Liver (tissue), 9 donors: ENCODE measurements around the gene SPHKAP. TPM values are rescaled to one million over a fixed set of nuclear protein-coding genes. Genes with fewer than 3 reads are reported as not detected.

Experiments
- DNase-seq: peaks from one replicate; pipeline ENCODE4 v3.0.0-alpha.2; 2017; ENCODE audit warnings: low spot score
- H3K27ac ChIP-seq, 2 donors: one replicate each; pipeline ENCODE4 v1.7.0; 2013; ENCODE audit warnings: inconsistent platforms in 2 of 2, low read length in 2 of 2, control low read depth in 1 of 2, low read depth in 1 of 2, mild to moderate bottlenecking in 1 of 2
- H3K27me3 ChIP-seq, 4 donors: one replicate each; pipeline versions ENCODE4 v1.6.1 to v1.7.0; 2013; ENCODE audit warnings: low read length in 3 of 4, inconsistent platforms in 1 of 4, mild to moderate bottlenecking in 1 of 4, moderate library complexity in 1 of 4; ENCODE audit not compliant: control insufficient read depth in 4 of 4, insufficient read depth in 4 of 4
- H3K36me3 ChIP-seq, 4 donors: one replicate each; pipeline versions ENCODE4 v1.6.1 to v1.7.0; 2013; ENCODE audit warnings: low read length in 3 of 4, mild to moderate bottlenecking in 3 of 4, low read depth in 1 of 4, moderate library complexity in 1 of 4; ENCODE audit not compliant: control insufficient read depth in 4 of 4, insufficient read depth in 3 of 4
- H3K4me1 ChIP-seq, 4 donors: one replicate each; pipeline versions ENCODE4 v1.6.1 to v1.7.0; 2013; ENCODE audit warnings: low read length in 3 of 4, mild to moderate bottlenecking in 3 of 4, moderate library complexity in 1 of 4; ENCODE audit not compliant: control insufficient read depth in 4 of 4, insufficient read depth in 4 of 4
- H3K4me3 ChIP-seq, 3 donors: one replicate each; pipeline versions ENCODE4 v1.6.1 to v1.7.0; 2013; ENCODE audit warnings: low read length in 3 of 3, control low read depth in 1 of 3, low read depth in 1 of 3, mild to moderate bottlenecking in 1 of 3
- H3K9ac ChIP-seq, 2 donors: one replicate each; pipeline ENCODE4 v1.7.0; 2013; ENCODE audit warnings: low read length in 2 of 2, mild to moderate bottlenecking in 2 of 2, moderate library complexity in 2 of 2, control low read depth in 1 of 2, low read depth in 1 of 2
- H3K9me3 ChIP-seq, 4 donors: one replicate each; pipeline versions ENCODE4 v1.6.1 to v1.7.0; 2013; ENCODE audit warnings: low read length in 3 of 4; ENCODE audit not compliant: control insufficient read depth in 4 of 4
- ATF3 ChIP-seq: IDR thresholded peaks from 2 replicates; pipeline ENCODE4 v1.6.1; 2016; ENCODE audit warnings: antibody characterized with exemption
- CTCF ChIP-seq: fragments of 150-350 bp; IDR thresholded peaks from 2 replicates; pipeline ENCODE4 v1.5.1; 2017; ENCODE audit warnings: improper control_type of control experiment, low read depth, low read length; ENCODE audit not compliant: missing input control
- HNF4G ChIP-seq: IDR thresholded peaks from 2 replicates; pipeline ENCODE4 v1.6.1; 2016; ENCODE audit warnings: antibody characterized with exemption
- MAX ChIP-seq: IDR thresholded peaks from 2 replicates; pipeline ENCODE4 v1.6.1; 2016; ENCODE audit warnings: antibody characterized with exemption
- NR2F2 ChIP-seq: IDR thresholded peaks from 2 replicates; pipeline ENCODE4 v1.6.1; 2016; ENCODE audit warnings: antibody characterized with exemption
- RAD21 ChIP-seq, 2 donors: IDR thresholded peaks; 2 replicates each; pipeline ENCODE4 v1.6.1; 2016; ENCODE audit warnings: antibody characterized with exemption in 2 of 2, mild to moderate bottlenecking in 2 of 2
- REST ChIP-seq: IDR thresholded peaks from 2 replicates; pipeline ENCODE4 v1.6.1; 2016; ENCODE audit warnings: antibody characterized with exemption, mild to moderate bottlenecking
- RXRA ChIP-seq, 2 donors: IDR thresholded peaks; 2 replicates each; pipeline ENCODE4 v1.6.1; 2017 to 2018; ENCODE audit warnings: antibody characterized with exemption in 2 of 2, mild to moderate bottlenecking in 1 of 2
- TAF1 ChIP-seq: conservative IDR thresholded peaks from 2 replicates; pipeline ENCODE4 v1.6.1; 2016; ENCODE audit warnings: antibody characterized with exemption, mild to moderate bottlenecking
- YY1 ChIP-seq: IDR thresholded peaks from 2 replicates; pipeline ENCODE4 v1.6.1; 2016; ENCODE audit warnings: antibody characterized with exemption, mild to moderate bottlenecking
- ZBTB33 ChIP-seq: IDR thresholded peaks from 2 replicates; pipeline ENCODE4 v1.6.1; 2016; ENCODE audit warnings: antibody characterized with exemption
- WGBS: extraction: QIAGEN DNeasy Blood & Tissue Kit; methylation state at CpG from one replicate; pipeline ENCODE4 v1.1.7; 2013; 5-methylcytosine and 5-hydroxymethylcytosine counted together
- polyA plus RNA-seq, 2 donors: library from polyadenylated mRNA; stranded (reverse) in 1 of 2; unstranded in 1 of 2; fragments of 200-250 nt in 1 of 2; fragments of >200 nt in 1 of 2; fragmentation: Nextera tagmentation in 1 of 2; extraction: Ambion mirVana in 1 of 2; gene quantifications; one replicate each; pipeline versions ENCODE4 v1.2.1 to v1.2.3, GENCODE V29; 2013 to 2015
- total RNA-seq, 2 donors: library from RNA; depleted of rRNA; stranded (reverse); fragments of >200 nt; gene quantifications; one replicate each; pipeline ENCODE4 v1.2.3, GENCODE V29; 2014
- donor health status: healthy.
- donor health status: healthy.
- donor health status: healthy.
- donor health status: healthy.
- donor health status: healthy.

SPHKAP gene
- total and polyA plus RNA-seq, 4 donors: not detected

GRCh38 chr2:228144961-228145360 lies 36.5 kb downstream of the SPHKAP start:
- Histone ChIP-seq H3K27ac (no peak overlapping the region), H3K4me1 (no peaks in the 10 kb centered on the region), H3K9me3 (no peaks in the 10 kb centered on the region), H3K4me3 (no peak overlapping the region), H3K36me3 (no peaks in the 10 kb centered on the region), H3K27me3 (peaks cover 0 to 3% (median 0%) of the 10 kb centered on the region in 4 donors), H3K9ac (no peak overlapping the region)
- WGBS: 47% methylated on average over 4 of the region's 4 CpGs
- no peak for DNase-seq
- TF ChIP-seq ZBTB33 (no peak), ATF3 (no peak), MAX (no peak), NR2F2 (no peak), REST (no peak), HNF4G (no peak), RAD21 (IDR thresholded peaks at IDR 0.05) (no peak), YY1 (no peak), RXRA (IDR thresholded peaks at IDR 0.05) (no peak), TAF1 (no peak), CTCF (no peak)

GRCh38 chr2:228140934-228141528 lies 40.5 kb downstream of the SPHKAP start:
- H3K4me3 ChIP-seq: no peak overlapping the region
- H3K9me3 ChIP-seq: no peaks in the 10 kb centered on the region
- H3K9ac ChIP-seq: no peak overlapping the region
- H3K36me3 ChIP-seq: no peaks in the 10 kb centered on the region
- no peaks in the 10 kb centered on the region for H3K4me1 ChIP-seq
- WGBS: 57% methylated on average over 3 of the region's 3 CpGs
- no peak for TF ChIP-seq NR2F2
- TF ChIP-seq REST: no peak
- no peaks in the 10 kb centered on the region for H3K27me3 ChIP-seq
- no peak overlapping the region for H3K27ac ChIP-seq
- no peak for DNase-seq
